Left cardiac atrium (tissue), 4 donors: Measurements from ENCODE around the gene PALM. TPM values are rescaled to one million over a fixed set of nuclear protein-coding genes. Genes with fewer than 3 reads are reported as not detected.
"Not testable (repeated sequence)": the region's sequence is repeated elsewhere in the genome, so short reads cannot be mapped to it uniquely, and the experiment has no call there.

Experiments used
- ATAC-seq, 2 donors: fragments of 200-7000 bp; cut with Tn5 transposase; one replicate each; pipeline ENCODE4 v1.9.1; 2020; ENCODE audit warnings: mild to moderate bottlenecking in 2 of 2, moderate library complexity in 2 of 2
- DNase-seq: peaks from one replicate; pipeline ENCODE4 v3.0.0-alpha.2; 2020
- intact Hi-C, 2 donors: fragments of 100-400 bp; cut with DNase I; formaldehyde crosslinking; loops; one replicate each; pipeline versions ENCODE4 v1.14.1 to v1.15.1; 2022 to 2023
- total RNA-seq, 2 donors: library from RNA; stranded (reverse); fragmentation: NEBNext Ultra II Directional; extraction: Animal tissue kit (Norgen Biotek cat#: 25700); gene quantifications; one replicate each; pipeline ENCODE4 v1.2.1, GENCODE V29; 2021
- donor health status: DM: no; HTN: yes; CAD: no.
- donor health status: DM: no; HTN: yes; CAD: no; lungs with severe emphysema.
- donor health status: DM: yes; HTN: yes; CAD: no.
- donor health status: Dilated cardiomyopathy.

The PALM gene
- total RNA-seq, 2 donors from 2014 or later = 48.9 to 49.7 TPM

DNA sequence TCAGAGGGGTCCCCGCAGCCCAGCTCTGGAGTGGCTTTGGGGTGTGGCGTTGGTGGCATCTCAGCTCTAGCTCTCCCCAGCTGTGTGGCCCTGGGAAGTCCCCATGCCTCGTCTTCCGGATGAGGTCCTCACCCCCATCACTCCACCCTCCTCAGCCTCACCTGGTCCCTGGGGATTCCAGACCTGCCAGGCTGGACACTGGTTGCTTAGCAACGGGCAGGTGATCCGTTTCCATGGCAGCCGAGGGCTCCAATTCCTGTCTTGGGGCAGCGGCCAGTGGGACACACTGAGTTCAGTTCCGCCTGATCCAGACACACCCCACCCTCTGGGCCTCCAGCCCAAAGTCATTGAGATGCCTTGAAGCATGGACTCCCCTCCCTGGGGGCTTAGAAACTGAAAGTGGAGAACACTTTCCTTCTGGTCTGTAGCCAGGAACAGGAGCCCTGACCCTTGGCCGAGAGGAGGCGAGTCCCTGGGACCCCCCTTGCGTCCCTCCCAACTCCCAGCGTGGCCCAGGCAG lies 34.5 kb downstream of the PALM start:
- intact Hi-C loops = no loop called here
- ATAC-seq (no peak), DNase-seq (no peak)

DNA sequence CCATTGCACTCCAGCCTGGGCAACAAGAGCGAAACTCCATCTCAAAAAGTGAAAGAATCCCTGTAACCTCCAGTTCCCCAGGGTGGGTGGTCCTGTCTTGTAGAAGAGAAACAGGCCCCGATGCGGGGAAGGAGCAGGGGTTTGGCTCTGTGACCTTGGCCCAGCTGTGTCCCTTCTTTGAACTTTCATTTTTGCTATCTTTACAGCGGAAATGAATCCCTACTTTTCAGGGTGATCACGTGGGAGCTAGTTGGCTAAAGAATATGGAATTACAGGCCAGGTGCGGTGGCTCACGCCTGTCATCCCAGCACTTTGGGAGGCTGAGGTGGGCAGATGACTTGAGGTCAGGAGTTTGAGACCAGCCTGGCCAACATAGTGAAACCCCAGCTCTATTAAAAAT lies 36.4 kb downstream of the PALM start:
- not testable (repeated sequence) for DNase-seq, ATAC-seq

DNA sequence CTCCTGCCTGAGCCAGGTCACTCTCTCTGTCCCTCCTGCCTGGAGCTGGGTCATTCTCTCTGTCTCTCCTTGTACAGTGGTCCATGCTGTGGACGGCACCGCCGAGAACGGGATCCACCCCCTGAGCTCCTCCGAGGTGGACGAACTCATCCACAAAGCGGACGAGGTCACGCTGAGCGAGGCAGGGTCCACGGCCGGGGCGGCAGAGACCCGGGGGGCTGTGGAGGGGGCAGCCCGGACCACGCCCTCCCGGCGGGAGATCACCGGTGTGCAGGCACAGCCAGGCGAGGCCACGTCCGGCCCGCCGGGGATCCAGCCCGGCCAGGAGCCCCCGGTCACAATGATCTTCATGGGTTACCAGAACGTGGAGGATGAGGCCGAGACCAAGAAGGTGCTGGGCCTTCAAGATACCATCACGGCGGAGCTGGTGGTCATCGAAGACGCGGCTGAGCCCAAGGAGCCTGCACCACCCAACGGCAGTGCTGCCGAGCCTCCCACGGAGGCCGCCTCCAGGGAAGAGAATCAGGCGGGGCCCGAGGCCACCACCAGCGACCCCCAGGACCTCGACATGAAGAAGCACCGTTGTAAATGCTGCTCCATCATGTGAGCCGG lies 37.6 kb downstream of the PALM start:
- no peak for DNase-seq
- no peak for ATAC-seq
- intact Hi-C loops = no loop called here

More for the DNA sequence above, 36.4 kb downstream of the PALM start:
- intact Hi-C loops = not testable (repeated sequence)

DNA sequence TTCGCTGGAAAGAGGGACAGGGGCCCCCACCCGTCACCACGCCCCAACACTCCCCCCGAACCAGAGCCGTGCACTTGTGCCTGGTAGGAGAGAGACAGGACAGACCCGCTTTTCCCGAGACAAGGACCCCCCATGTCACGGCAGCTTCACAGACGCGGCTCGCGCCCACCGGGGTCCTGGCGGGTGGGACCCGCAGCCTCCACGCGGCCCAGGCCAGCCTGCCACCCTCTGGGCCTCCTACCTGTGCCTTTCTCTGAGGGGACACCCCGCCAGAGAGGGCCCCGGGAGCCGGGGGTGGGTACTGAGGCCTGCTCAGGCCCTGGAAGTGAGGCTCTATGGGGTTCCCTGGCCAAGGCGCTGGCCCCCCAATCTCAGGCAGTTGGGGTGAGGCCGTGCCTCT lies 38.2 kb downstream of the PALM start:
- ATAC-seq (no peak), DNase-seq (no peak)
- intact Hi-C loops = no loop called here

- DNase-seq = no peak
- intact Hi-C loops = no loop called here
- no peak for ATAC-seq
Observed at GRCh38 chr19:747432-748273, 38.9 kb downstream of the PALM start.

GRCh38 chr19:748274-748598 lies 39.5 kb downstream of the PALM start:
- DNase-seq (no peak), ATAC-seq (no peak)
- intact Hi-C loops = no loop called here

DNA sequence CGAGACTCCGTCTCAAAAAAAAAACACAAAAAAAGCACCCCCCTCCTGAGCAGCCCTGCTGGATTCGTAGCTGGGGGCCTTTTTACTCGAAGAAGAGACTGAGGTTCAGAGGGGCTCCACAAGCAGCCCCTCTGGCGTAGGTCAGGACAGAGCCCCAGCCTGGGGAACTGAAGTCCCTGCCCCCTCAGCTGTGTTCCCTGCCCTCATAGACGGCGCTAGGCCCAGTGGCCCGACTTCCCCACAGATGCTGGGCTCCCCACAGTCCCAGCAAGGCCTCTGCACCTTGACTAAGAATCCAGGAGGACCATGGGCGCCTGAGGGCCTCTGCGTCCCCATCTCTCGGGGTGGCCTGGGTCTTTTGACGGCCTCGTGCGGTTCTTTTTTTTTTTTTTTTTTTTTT lies 41.1 kb downstream of the PALM start:
- no peak for ATAC-seq
- no peak for DNase-seq
- intact Hi-C loops = no loop called here

- ATAC-seq (peak in 1 of 2 donors; percentile 5), DNase-seq (no peak)
- intact Hi-C loops = no loop called here
Observed at GRCh38 chr19:750640-751423, 42.1 kb downstream of the PALM start, which contains the start of gene MISP. Gene MISP, plus strand, starts transcription at chr19:751112. Its CDS starts 5,835 bp downstream, at chr19:756947.

DNA sequence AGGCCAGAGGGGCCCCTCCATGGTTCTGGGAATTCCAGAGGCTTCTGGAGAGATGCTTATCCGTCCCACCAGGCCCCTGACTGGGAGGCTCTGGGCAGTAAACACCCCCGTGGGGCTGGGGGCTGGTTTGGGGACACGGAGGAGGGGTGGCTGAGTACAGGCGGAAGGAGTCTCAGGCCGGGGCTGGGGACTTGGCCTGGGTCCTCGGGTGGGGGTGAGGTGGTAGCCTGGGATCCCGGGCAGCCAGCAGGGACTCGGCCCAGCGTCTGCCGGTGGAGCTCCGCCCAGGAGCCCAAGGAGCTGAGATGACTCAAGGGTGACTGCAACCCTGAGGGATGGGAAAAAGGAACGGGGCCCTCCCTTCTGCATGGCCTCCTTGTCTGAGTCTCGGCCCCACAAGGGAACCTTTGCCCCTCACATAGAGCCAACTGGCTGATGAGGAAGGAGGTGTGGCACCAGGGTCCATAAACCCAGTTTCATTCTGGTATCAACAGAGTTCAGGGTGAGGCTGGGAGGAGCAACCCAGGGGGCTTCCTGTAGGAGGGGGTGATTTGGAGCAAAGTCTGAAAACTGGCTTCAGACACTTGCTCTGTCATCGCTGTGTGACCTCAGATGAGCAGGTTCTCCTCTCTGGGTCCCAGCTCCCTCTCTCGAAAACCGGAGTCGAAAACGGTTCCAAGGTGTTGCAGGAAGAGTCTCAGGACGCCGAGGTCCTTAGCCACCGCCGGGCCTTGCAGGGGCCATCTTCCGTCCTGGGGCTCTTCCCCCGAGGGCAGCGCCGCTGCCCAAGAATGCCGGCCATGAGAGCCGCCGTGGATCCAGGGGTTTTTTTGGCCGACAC lies 43.0 kb downstream of the PALM start:
- ATAC-seq = peak; percentile 14 to 57

GRCh38 chr19:752652-753517 lies 44.1 kb downstream of the PALM start:
- intact Hi-C loops = no loop called here
- ATAC-seq (peak; percentile 51 to 77), DNase-seq (peak; percentile 68)

More for the DNA sequence above, 43.0 kb downstream of the PALM start:
- peak; percentile 59 for DNase-seq
- intact Hi-C loops = no loop called here

- ATAC-seq (no peak), DNase-seq (no peak)
- intact Hi-C loops = no loop called here
Observed at GRCh38 chr19:754530-754929, 45.8 kb downstream of the PALM start.

GRCh38 chr19:755063-755462 lies 46.3 kb downstream of the PALM start:
- DNase-seq = no peak
- intact Hi-C loops = no loop called here

GRCh38 chr19:756236-756635 lies 47.5 kb downstream of the PALM start:
- DNase-seq (no peak), ATAC-seq (no peak)
- intact Hi-C loops = no loop called here

More at GRCh38 chr19:755063-755462, 46.3 kb downstream of the PALM start:
- ATAC-seq = no peak

DNA sequence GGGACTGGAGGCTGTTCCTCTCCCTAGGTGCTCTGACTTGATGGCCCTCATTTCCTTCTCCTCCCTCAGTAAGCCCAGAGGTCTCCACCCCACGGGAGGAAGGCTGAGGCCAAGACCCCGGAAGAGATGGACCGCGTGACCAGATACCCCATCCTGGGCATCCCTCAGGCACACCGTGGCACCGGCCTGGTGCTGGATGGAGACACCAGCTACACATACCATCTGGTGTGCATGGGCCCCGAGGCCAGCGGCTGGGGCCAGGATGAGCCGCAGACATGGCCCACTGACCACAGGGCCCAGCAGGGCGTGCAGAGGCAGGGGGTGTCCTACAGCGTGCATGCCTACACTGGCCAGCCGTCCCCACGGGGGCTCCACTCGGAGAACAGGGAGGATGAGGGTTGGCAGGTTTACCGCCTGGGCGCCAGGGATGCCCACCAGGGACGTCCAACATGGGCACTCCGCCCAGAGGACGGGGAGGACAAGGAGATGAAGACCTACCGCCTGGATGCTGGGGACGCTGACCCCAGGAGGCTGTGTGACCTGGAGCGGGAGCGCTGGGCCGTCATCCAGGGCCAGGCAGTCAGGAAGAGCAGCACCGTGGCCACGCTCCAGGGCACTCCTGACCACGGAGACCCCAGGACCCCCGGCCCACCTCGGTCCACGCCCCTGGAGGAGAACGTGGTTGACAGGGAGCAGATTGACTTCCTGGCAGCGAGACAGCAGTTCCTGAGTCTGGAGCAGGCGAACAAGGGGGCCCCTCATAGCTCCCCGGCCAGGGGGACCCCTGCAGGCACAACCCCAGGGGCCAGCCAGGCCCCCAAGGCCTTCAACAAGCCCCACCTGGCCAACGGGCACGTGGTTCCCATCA lies 48.3 kb downstream of the PALM start:
- ATAC-seq (no peak), DNase-seq (no peak)
- intact Hi-C loops = no loop called here

DNA sequence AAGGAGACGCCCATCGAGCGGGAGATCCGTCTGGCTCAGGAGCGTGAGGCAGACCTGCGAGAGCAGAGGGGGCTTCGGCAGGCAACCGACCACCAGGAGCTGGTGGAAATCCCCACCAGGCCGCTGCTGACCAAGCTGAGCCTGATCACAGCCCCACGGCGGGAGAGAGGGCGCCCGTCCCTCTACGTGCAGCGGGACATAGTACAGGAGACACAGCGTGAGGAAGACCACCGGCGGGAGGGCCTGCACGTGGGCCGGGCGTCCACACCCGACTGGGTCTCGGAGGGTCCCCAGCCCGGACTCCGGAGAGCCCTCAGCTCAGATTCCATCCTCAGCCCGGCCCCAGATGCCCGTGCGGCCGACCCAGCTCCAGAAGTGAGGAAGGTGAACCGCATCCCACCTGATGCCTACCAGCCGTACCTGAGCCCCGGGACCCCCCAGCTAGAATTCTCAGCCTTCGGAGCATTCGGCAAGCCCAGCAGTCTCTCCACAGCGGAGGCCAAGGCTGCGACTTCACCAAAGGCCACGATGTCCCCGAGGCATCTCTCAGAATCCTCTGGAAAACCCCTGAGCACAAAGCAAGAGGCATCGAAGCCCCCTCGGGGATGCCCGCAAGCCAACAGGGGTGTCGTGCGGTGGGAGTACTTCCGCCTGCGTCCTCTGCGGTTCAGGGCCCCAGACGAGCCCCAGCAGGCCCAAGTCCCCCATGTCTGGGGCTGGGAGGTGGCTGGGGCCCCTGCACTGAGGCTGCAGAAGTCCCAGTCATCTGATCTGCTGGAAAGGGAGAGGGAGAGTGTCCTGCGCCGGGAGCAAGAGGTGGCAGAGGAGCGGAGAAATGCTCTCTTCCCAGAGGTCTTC lies 49.3 kb downstream of the PALM start:
- ATAC-seq (no peak), DNase-seq (no peak)
- intact Hi-C loops = no loop called here

GRCh38 chr19:763181-763580 lies 54.4 kb downstream of the PALM start:
- intact Hi-C loops = loop anchor here in 1 of 2 donors (10.0 kb wide), 1 partner anchor 82 kb away; the partner anchor contains the start of gene PRTN3
- ATAC-seq (no peak), DNase-seq (no peak)
